HepG2 (cell line): ENCODE results near the gene DIP2C. TPM values are rescaled to one million over a fixed set of nuclear protein-coding genes. Genes with fewer than 3 reads are reported as not detected.

Experiments used
- ATAC-seq: fragments of 200-7000 bp; cut with Tn5 transposase; 3 replicates; pipeline ENCODE4 v1.9.1; 2020; ENCODE audit warnings: mild to moderate bottlenecking, moderate library complexity
- BruUV-seq: library from RNA; stranded (reverse); fragments of 400-500 nt; replicated peaks from 2 replicates; lab custom pipeline; 2021; lab: Mats Ljungman, UMichigan
- CTCF ChIA-PET: fragments of 300-600 bp; formaldehyde crosslinking; extraction: SDS; loops from one replicate; lab custom pipeline; 2021; ENCODE audit warnings: low total read pairs, inconsistent platforms, low intra/inter-chr PET ratio; lab: Yijun Ruan, JAX
- POLR2A ChIA-PET: fragments of 350-600 bp; sonication (Branson Sonifier 250); formaldehyde crosslinking; loops from one replicate; lab custom pipeline; 2020; ENCODE audit warnings: antibody characterized with exemption, inconsistent platforms; lab: Yijun Ruan, JAX
- DNase-seq: peaks from one replicate; pipeline ENCODE4 v3.0.0-alpha.2; 2015; ENCODE audit warnings: low spot score
- FAIRE-seq: peaks from 3 replicates; lab custom pipeline; 2011; peaks lifted over from hg19 to GRCh38; lab: Jason Lieb, UNC
- H2AFZ ChIP-seq: one replicate; pipeline ENCODE4 v1.6.1; 2011; ENCODE audit warnings: low read length, inconsistent platforms
- H3K27ac ChIP-seq: fragments of 300-600 bp; 3 replicates; pipeline ENCODE4 v1.8.0; 2011; ENCODE audit warnings: mixed run types, mild to moderate bottlenecking, mixed read lengths, low read length, inconsistent platforms; ENCODE audit not compliant: insufficient read depth; ENCODE audit errors: extremely low read length
- H3K27me3 ChIP-seq, 2 experiments: fragments of 200-600 bp in 1 of 2; 2 replicates in 1 of 2; 3 replicates in 1 of 2; pipeline versions ENCODE4 v1.6.0 to v1.8.0; 2011; ENCODE audit warnings: low read length in 2 of 2, mild to moderate bottlenecking in 2 of 2, moderate library complexity in 2 of 2, inconsistent platforms in 1 of 2; ENCODE audit not compliant: insufficient read depth in 2 of 2, control insufficient read depth in 1 of 2
- H3K36me3 ChIP-seq, 2 experiments: fragments of 200-600 bp in 1 of 2; replicated peaks in 1 of 2; 2 replicates in 1 of 2; 3 replicates in 1 of 2; pipeline versions ENCODE4 v1.5.1 to v1.8.0; 2011; ENCODE audit warnings: low read length in 2 of 2, inconsistent platforms in 1 of 2; ENCODE audit not compliant: insufficient read depth in 2 of 2, control insufficient read depth in 1 of 2
- H3K4me1 ChIP-seq: 2 replicates; pipeline ENCODE4 v1.5.1; 2012; ENCODE audit warnings: low read length, inconsistent platforms; ENCODE audit not compliant: insufficient read depth
- H3K4me2 ChIP-seq: 2 replicates; pipeline ENCODE4 v1.6.0; 2011; ENCODE audit warnings: low read depth, low read length, inconsistent platforms
- H3K4me3 ChIP-seq, 3 experiments: fragments of 200-600 bp in 1 of 3; sonication (generic), shearing (Covaris generic) in 1 of 3; replicated peaks in 1 of 3; 2 replicates each; pipeline ENCODE4 v1.5.1; 2011 to 2016; ENCODE audit warnings: low read length in 3 of 3, inconsistent platforms in 2 of 3, low read depth in 2 of 3, mild to moderate bottlenecking in 2 of 3, control low read depth in 1 of 3, mixed read lengths in 1 of 3; ENCODE audit not compliant: insufficient read depth in 1 of 3
- H3K79me2 ChIP-seq: one replicate; pipeline ENCODE4 v1.6.1; 2011; ENCODE audit warnings: low read length, inconsistent platforms; ENCODE audit not compliant: insufficient read depth
- H3K9ac ChIP-seq: 2 replicates; pipeline ENCODE4 v1.6.0; 2011; ENCODE audit warnings: mild to moderate bottlenecking, low read depth, low read length, inconsistent platforms; ENCODE audit not compliant: insufficient read depth
- H3K9me3 ChIP-seq: 2 replicates; pipeline ENCODE4 v1.5.1; 2012; ENCODE audit warnings: mild to moderate bottlenecking, low read length
- H4K20me1 ChIP-seq: 2 replicates; pipeline ENCODE4 v1.6.0; 2011; ENCODE audit warnings: inconsistent platforms, mild to moderate bottlenecking, low read length, moderate library complexity; ENCODE audit not compliant: insufficient read depth
- AKAP8 ChIP-seq: sonication (generic); formaldehyde crosslinking; IDR thresholded peaks from 2 replicates; pipeline ENCODE4 v1.5.1; 2020; ENCODE audit warnings: mild to moderate bottlenecking, missing genetic modification reagents
- CREB1 ChIP-seq, 2 experiments: fragments of 450-650 bp in 1 of 2; IDR thresholded peaks; 2 replicates each; pipeline ENCODE4 v1.6.1; 2016 to 2017; ENCODE audit warnings: control low read depth in 1 of 2, mild to moderate bottlenecking in 1 of 2, missing compliant biosample characterization in 1 of 2, missing genetic modification characterization in 1 of 2
- ZNF331 ChIP-seq: sonication (generic); formaldehyde crosslinking; IDR thresholded peaks from 2 replicates; pipeline ENCODE4 v1.4.0; 2020; ENCODE audit warnings: missing genetic modification reagents
- ZNF709 ChIP-seq: sonication (generic); formaldehyde crosslinking; IDR thresholded peaks from 2 replicates; pipeline ENCODE4 v1.5.0; 2020; ENCODE audit warnings: mild to moderate bottlenecking, missing genetic modification reagents
- ZNF781 ChIP-seq: sonication (generic); formaldehyde crosslinking; IDR thresholded peaks from 2 replicates; pipeline ENCODE4 v1.5.1; 2020; ENCODE audit warnings: borderline replicate concordance, mild to moderate bottlenecking, missing genetic modification reagents; ENCODE audit errors: not compliant biosample characterization
- ZNF879 ChIP-seq: sonication (generic); formaldehyde crosslinking; IDR thresholded peaks from 2 replicates; pipeline ENCODE4 v1.8.1; 2023; ENCODE audit warnings: missing genetic modification reagents
- WGBS: methylation state at CpG from one replicate; pipeline ENCODE4 v1.1.6; 2017; ENCODE audit warnings: low lambda C conversion rate; 5-methylcytosine and 5-hydroxymethylcytosine counted together
- in situ Hi-C: cut with HindIII; loops from 2 replicates; pipeline ENCODE4 v1.10.0; 2017; ENCODE audit warnings: low pct_unique_long_range_greater_than_20kb; ENCODE audit not compliant: extremely low pct_ligation_motif_present
- intact Hi-C: fragments of 100-400 bp; cut with micrococcal nuclease; formaldehyde crosslinking; loops from one replicate; pipeline ENCODE4 v1.10.0; 2022; ENCODE audit not compliant: unreplicated experiment
- polyA plus RNA-seq, 8 experiments: library from polyadenylated mRNA; depleted of rRNA in 3 of 8; stranded (reverse) in 7 of 8; unstranded in 1 of 8; fragments of >200 nt; fragmentation: Illumina TruSeq in 4 of 8; extraction: Trizol in 4 of 8; gene quantifications; 2 replicates each; pipeline versions ENCODE4 v1.2.1 to v1.2.3, GENCODE V29; 2011 to 2016; ENCODE audit warnings: low read depth in 4 of 8, missing spikeins in 1 of 8, mixed read lengths in 1 of 8; ENCODE audit not compliant: insufficient read depth in 1 of 8
- total RNA-seq, 5 experiments: library from RNA; depleted of rRNA; stranded (reverse); fragments of >200 nt; fragmentation: Illumina TruSeq; extraction: Trizol; gene quantifications; 2 replicates each; pipeline ENCODE4 v1.2.3, GENCODE V29; 2016; ENCODE audit warnings: low read depth in 1 of 5
- TF ChIP-seq, protein P1 (sequence below): sonication (generic); formaldehyde crosslinking; IDR thresholded peaks from 2 replicates; pipeline ENCODE4 v1.9.0; 2021; ENCODE audit warnings: mild to moderate bottlenecking, missing genetic modification reagents

The DIP2C gene
- total and polyA plus RNA-seq, 2 of the 13 experiments (the other 11 are each of a cell fraction or from before 2014, with no cell fraction given), result 2.2 to 2.7 TPM

DNA sequence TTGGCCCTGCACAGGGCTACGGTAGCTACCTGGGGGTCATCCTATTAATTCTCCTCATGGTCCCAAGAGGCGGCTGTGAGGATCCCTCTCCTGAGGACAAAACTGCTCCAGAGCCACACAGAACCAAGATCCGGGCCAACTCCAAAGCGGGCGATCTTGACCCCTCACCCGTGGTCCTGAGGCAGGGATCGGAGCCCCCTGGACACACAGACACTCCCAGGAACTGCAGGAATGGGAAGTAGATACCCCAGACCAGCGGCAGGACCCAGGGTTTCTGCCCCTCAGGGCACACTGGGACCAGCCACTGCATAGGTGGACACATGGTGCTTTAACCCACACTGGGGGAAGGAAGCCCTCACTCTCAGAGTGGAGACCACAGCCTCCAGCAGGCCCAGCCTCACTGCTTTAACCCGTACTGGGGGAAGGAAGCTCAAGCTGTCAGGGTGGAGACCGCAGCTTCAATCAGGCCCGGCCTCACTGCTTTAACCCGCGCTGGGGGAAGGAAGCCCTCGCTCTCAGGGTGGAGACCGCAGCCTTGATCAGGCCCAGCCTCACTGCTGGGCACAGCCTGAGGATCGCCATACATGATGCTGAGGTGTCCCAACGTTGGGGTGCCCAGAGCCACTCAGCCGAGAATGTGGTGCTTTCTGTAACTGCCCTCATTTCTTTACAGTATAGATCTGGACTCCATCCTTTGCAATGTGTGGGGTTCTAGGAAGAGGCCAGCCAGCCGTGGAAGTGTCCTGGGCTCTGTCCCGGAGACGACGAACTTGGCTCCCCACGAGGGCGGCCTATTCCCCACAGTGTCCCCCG, 60.1 kb downstream of the DIP2C start:
- intact Hi-C loops (no loop called here), in situ Hi-C loops (no loop called here)
- Histone ChIP-seq H3K79me2 (no peaks in the 10 kb centered on the region), H3K9me3 (no peaks in the 10 kb centered on the region), H3K36me3 (no peaks in the 10 kb centered on the region), H3K4me2 (no peak overlapping the region), H3K4me3 (no peak overlapping the region), H3K27me3 (no peaks in the 10 kb centered on the region), H3K4me1 (peaks cover 31% of the 10 kb centered on the region), H2AFZ (no peak overlapping the region), H3K9ac (no peak overlapping the region), H4K20me1 (peaks cover 1% of the 10 kb centered on the region; the same call in 1 of the 2 replicates), H3K27ac (no peak overlapping the region)
- no TSS peak for BruUV-seq
- DNase-seq (no peak), ATAC-seq (no peak), FAIRE-seq (no peak)
- ChIA-PET CTCF (no interaction called here), POLR2A (no interaction called here)
- 81% methylated on average over 9 of the region's 25 CpGs for WGBS
- TF ChIP-seq ZNF709, result no peak
- no peak for TF ChIP-seq ZNF879 (CRISPR knock-in tag)
- TF ChIP-seq, protein P1, sequence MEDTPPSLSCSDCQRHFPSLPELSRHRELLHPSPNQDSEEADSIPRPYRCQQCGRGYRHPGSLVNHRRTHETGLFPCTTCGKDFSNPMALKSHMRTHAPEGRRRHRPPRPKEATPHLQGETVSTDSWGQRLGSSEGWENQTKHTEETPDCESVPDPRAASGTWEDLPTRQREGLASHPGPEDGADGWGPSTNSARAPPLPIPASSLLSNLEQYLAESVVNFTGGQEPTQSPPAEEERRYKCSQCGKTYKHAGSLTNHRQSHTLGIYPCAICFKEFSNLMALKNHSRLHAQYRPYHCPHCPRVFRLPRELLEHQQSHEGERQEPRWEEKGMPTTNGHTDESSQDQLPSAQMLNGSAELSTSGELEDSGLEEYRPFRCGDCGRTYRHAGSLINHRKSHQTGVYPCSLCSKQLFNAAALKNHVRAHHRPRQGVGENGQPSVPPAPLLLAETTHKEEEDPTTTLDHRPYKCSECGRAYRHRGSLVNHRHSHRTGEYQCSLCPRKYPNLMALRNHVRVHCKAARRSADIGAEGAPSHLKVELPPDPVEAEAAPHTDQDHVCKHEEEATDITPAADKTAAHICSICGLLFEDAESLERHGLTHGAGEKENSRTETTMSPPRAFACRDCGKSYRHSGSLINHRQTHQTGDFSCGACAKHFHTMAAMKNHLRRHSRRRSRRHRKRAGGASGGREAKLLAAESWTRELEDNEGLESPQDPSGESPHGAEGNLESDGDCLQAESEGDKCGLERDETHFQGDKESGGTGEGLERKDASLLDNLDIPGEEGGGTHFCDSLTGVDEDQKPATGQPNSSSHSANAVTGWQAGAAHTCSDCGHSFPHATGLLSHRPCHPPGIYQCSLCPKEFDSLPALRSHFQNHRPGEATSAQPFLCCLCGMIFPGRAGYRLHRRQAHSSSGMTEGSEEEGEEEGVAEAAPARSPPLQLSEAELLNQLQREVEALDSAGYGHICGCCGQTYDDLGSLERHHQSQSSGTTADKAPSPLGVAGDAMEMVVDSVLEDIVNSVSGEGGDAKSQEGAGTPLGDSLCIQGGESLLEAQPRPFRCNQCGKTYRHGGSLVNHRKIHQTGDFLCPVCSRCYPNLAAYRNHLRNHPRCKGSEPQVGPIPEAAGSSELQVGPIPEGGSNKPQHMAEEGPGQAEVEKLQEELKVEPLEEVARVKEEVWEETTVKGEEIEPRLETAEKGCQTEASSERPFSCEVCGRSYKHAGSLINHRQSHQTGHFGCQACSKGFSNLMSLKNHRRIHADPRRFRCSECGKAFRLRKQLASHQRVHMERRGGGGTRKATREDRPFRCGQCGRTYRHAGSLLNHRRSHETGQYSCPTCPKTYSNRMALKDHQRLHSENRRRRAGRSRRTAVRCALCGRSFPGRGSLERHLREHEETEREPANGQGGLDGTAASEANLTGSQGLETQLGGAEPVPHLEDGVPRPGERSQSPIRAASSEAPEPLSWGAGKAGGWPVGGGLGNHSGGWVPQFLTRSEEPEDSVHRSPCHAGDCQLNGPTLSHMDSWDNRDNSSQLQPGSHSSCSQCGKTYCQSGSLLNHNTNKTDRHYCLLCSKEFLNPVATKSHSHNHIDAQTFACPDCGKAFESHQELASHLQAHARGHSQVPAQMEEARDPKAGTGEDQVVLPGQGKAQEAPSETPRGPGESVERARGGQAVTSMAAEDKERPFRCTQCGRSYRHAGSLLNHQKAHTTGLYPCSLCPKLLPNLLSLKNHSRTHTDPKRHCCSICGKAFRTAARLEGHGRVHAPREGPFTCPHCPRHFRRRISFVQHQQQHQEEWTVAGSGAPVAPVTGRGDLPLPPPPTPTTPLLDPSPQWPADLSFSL, result no peak
- no peak for TF ChIP-seq CREB1 (IDR thresholded peaks at IDR 0.05)
- no peak for TF ChIP-seq CREB1 (CRISPR knock-in tag; IDR thresholded peaks at IDR 0.05)
- TF ChIP-seq AKAP8 (CRISPR knock-in tag), result no peak
- no peak for TF ChIP-seq ZNF331 (CRISPR knock-in tag)
- no peak for TF ChIP-seq ZNF781 (CRISPR knock-in tag)
